SKM-1 treated with dmso at 0.1 percent for 144 hours (cell line): ENCODE data around the gene UBL3.

ENCODE experiments used
- DNase-seq: peaks from one replicate; lab custom pipeline; 2025; ENCODE audit not compliant: unreplicated experiment; lab: John Stamatoyannopoulos, UW

Gene UBL3

GRCh38 chr13:29815336-29815735 lies 35.1 kb downstream of the UBL3 start:
- no peak for DNase-seq

GRCh38 chr13:29810898-29811297 lies 39.5 kb downstream of the UBL3 start:
- DNase-seq: no peak

DNA sequence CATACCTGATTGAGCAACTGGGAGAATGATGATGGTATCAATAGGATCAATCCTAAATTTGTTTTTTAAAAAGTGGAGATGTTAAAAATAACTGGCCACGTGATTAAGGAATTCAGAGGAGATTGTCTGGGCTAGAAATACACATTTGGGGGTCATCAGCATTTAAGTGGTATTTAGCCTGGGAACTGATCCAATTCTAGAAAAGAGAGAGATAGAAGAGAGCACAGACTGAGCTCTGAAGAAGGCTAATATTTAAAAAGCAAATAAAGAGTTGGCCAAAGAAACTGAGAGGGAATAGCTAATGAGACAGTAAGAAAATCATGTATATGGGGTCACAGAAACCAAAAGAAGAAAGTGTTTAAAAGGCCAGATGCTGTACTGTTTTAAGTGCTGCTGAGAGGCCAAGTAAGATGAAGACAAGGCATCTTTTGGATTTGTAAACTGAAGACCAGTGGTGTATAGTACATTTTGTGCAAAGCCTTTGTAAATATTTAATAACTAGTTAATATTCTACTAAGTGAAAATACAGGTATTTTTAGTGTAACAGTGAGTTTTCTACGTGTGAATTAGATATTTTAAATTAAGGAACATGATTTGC lies 40.2 kb downstream of the UBL3 start:
- DNase-seq: no peak

DNA sequence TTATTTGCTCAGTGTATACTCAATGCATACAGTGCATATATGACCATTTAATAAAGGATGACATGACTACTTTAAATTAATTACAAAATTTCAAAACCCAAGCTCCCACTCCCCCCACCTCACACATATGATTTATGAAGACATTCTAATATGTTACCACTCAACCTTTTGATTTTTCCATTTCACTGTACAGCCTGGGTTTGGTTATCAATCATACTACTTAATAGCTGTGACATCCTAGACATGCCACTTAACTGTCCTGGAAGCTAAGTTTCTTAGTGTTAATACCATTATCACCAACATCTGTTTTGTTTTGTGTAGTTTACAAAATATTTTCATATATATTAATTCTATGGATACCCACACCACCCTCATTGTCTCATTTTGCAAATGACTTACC lies 42.2 kb downstream of the UBL3 start:
- DNase-seq: no peak

GRCh38 chr13:29805994-29806979 lies 44.1 kb downstream of the UBL3 start:
- no peak for DNase-seq

DNA sequence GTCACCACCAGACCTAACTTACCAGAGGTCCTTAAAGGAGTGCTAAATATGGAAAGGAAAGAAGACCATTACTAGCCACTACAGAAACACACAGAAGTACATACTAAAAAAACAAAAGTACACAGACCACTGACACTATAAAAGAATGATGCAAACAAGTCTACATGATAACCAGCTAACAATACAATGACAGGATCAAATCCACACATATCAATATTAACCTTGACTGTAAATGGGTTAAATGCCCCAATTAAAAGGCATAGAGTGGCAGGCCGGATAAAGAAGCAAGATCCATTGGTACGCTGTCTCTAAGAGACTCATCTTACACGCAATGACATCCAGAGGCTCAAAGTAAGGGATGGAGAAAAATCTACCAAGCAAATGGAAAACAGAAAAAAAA lies 47.2 kb downstream of the UBL3 start:
- no peak for DNase-seq

DNA sequence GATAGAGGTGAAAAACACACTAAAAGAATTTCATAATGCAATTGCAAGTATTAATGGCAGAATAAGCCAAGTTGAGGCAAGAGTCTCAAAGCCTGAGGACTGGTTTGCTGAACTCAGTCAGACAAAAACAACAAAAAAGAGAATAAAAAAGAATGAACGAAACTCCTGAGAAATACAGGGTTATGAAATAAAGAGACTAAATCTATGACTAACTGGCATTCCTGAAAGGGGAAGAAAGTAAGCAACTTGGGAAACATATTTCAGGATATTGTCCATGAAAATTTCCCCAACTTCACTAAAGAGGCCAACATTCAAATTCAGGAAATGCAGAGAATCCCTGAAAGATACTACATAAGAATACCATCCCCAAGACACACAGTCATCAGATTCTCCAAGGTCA lies 47.8 kb downstream of the UBL3 start:
- DNase-seq: no peak

DNA sequence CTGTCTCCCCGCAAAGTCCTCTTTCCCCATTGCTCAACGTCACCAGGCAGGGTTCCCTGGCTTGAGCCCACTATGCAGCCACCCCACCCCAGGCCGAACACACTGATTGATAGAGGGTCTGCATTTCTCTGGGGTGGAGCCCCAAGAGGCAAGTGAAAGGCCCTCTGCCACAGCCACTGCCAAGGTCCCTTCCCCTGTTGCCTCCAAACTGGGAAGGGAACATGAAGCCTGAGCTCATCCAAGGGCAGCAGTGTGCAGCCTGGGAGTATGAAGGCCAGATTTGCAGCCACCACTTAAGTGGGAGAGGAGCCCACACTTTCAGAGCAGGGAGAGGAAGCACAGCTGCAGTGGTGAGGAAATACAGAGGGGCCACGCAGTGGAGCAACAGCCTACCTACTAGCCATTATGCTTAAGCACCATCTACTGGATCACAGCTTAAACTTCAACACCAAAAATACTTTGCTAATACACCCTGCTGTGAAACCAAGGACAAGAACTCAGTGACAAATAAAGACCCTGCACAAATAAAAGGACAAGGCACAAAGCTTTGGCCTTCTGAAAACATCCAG lies 48.6 kb downstream of the UBL3 start:
- DNase-seq: peak; percentile 72

GRCh38 chr13:29801102-29801501 lies 49.3 kb downstream of the UBL3 start:
- no peak for DNase-seq

DNA sequence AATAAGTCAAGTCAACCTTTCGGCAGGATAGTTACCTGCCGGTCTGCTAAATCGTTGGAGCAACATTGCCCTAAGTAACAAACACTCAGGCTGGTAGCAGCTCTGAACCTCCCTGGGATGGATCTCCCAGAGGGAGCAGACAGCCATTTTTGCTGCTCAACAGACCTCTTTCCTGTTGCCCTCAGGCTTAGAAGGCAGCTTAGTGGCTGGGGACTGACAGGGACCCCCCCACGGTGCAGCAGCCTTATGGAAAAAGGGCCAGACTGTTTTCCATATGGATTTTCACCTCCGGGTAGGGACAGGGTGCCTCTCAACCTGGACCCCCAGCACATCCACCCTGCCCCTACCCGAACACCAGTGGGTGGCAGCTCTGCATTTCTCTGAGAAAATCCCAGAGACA lies 49.7 kb downstream of the UBL3 start:
- no peak for DNase-seq

GRCh38 chr13:29799041-29799440 lies 51.4 kb downstream of the UBL3 start:
- DNase-seq: no peak

DNA sequence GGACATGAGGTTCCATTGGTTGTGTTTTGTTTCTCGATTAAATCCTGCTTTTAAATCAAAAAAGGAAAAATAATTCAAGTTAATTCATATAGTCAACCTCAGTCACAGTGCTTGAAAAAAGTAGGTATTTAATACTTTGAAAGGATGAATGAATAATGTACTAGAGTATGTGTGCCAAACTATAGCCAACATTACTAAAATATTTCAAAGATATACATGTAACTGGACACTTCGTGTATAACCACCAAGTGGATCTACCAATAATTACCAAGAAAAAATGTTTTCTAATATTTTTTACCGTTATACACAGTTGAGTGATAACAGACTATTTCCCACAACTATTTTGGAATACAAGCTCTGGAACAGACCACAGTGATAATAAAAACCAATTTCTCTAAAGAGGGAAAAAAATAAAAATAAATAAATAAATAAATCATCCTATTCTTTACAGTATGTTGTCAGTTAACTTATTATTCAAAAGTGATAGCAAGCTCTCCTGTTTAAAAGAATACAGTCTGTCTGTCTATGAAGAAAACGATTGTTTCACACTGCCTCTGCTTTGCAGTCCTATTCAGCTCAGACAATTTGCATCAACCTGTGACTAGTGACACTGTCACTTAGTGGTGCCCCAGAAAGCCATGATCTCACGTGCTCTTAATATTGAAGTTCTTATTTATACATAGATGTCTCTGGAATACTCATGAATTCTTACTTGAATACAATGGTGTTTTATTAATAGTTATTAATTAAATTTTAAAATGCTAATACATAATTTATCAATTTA lies 58.2 kb downstream of the UBL3 start:
- DNase-seq: no peak

DNA sequence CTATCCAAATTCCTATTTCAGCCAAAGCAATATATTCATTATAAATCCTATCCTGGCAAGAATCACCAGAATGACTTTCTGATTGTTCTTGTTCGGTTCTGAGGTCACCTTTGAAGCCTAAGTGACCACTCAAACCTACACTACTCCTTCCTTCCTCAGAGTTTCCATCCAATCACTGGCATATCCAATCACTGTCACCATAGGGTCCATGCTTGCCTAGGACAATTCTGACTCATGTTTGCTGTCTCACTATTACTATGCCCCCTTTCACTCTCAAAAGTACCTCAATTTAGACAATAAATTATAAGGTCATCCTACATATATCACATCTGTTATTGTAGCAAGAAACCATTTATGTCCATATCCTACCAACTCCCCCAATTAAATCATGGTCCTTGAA lies 58.9 kb downstream of the UBL3 start:
- DNase-seq: no peak

DNA sequence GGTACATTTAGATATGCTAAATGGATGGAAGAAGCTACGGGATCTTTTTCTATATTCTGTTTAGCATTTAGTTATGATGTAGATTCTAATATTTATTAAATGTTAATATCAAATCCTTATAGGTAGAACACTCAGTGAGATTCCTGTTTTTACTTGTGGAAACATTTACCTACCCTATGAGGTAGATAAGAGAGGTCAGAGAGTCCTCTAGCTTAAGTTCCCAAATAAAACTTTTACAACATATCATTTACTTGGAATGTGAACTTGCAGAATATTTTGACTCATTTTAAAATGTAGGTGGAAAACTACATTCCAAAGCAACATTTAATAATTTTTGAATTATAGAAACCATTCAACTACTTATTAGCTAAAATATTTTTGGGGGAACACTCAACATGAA lies 63.7 kb downstream of the UBL3 start:
- no peak for DNase-seq

GRCh38 chr13:29785978-29786377 lies 64.4 kb downstream of the UBL3 start:
- no peak for DNase-seq

- no peak for DNase-seq
These were observed 67.6 kb downstream of the UBL3 start for GRCh38 chr13:29782798-29783197.

DNA sequence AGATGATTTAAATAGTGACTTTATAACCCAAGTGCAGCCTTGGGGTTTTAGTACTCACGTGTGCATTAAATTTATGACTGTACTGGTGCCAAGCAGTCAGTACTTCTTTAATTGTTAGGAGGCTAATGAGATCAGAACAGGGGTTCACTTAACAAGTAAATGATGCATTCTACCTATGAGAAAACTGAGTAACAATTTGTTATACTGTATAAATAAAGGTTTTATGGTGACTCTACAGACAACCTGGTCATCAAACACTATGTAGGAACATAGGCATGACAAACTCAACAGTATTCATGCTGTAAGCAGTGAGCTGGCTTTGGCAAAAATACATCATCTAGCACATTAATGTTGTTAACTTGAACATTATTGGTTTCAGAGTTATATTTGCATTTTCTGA lies 75.6 kb downstream of the UBL3 start:
- DNase-seq: no peak

DNA sequence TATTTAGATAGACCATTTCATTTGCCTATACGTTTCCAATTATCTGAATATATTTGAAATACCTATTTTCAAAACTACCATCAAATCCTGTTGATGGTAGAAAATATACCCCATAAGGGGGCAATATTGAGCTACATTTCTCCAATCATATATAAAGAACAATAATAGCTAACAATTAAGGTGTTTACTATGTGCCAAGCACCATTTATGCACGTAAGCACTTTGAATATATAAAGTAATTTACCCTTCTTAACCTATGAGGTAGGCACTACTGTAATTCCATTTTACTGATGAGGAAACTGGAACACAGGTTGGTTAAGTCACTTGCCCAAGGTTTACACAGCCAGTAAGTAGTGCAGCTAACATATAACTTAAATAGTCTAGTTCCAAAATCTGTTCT lies 79.2 kb downstream of the UBL3 start:
- DNase-seq: peak; percentile 8

DNA sequence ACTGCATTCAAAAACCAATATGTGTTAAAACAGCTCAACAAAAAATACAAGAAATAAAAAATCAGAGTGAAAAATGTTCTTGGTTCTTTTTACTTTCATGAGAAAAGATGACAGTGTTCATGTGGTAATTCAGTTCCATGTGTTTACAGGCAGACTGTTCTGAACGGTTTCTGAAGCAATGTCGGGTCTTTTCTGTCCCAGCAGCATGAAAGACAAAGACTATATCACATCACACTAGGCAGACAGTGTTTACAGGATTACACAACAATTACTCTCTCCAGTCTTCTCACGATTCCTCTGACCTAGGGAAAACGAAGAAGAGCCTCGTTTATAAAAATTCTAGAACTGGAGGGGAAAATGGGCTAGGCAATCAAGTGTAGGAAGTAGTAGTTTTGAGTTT lies 83.4 kb downstream of the UBL3 start:
- no peak for DNase-seq

- no peak for DNase-seq
These were observed 86.8 kb downstream of the UBL3 start for GRCh38 chr13:29763436-29764180.

DNA sequence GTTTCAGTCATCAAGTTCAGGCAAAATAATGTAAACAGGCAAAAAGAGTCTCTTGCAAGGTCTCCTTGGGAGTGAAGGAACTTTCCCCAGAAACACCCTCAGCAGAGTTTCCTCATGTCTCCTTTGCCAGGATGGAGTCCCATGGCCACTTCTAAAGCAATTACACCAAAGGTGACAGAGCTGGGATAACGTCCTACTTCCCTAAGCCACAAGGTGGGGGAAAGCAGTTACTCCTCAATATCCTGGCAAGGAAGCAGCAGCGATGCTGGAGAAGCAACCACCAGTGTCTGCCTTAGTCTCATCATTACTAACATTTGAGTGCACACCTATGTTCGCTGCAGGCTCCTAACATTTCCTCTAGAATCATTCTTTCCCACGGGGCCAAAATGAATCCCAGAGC lies 88.6 kb downstream of the UBL3 start:
- no peak for DNase-seq
